ENCODE results near the gene ABCF1. TPM values are rescaled to one million over a fixed set of nuclear protein-coding genes. Genes with fewer than 3 reads are reported as not detected.
A peak's percentile ranks its signal among the peaks of the same experiment; 100 is the strongest.
"Not testable (repeated sequence)": the region's sequence is repeated elsewhere in the genome, so short reads cannot be mapped to it uniquely, and the experiment has no call there.

ABCF1 gene
- total and polyA plus RNA-seq, 4 donors: 25.8 to 55.4 (median 36.2) TPM

GRCh38 chr6:30591008-30591407 is 19.8 kb downstream of the ABCF1 start:
- Histone ChIP-seq H3K4me1 (ENCODE audit: control insufficient read depth in 5 of 5, insufficient read depth in 5 of 5, low read length in 5 of 5) (peaks cover 0 to 8% (median 3%) of the 10 kb centered on the region in 5 donors), H3K36me3 (ENCODE audit: control insufficient read depth in 4 of 4, insufficient read depth in 4 of 4, low read length in 4 of 4) (peaks cover 22 to 55% (median 31%) of the 10 kb centered on the region in 4 donors), H3K9me3 (ENCODE audit: control insufficient read depth in 4 of 4, insufficient read depth in 3 of 4, low read length in 3 of 4) (no peaks in the 10 kb centered on the region), H3K27ac (ENCODE audit: low read depth in 1 of 2, low read length in 1 of 2) (peak overlapping the region in 1 of 2 donors; percentile 14), H3K4me3 (no peak overlapping the region), H3K9ac (ENCODE audit: insufficient read depth in 1 of 2, low read length in 2 of 2) (no peak overlapping the region), H3K27me3 (ENCODE audit: control insufficient read depth in 3 of 3, insufficient read depth in 3 of 3, low read length in 2 of 3) (no peaks in the 10 kb centered on the region)
- WGBS, 2 donors: 34 to 54% methylated on average over 1 of the region's 1 CpG
- peak; percentile 45 to 84 (median 67) for DNase-seq
- ATAC-seq (ENCODE audit: insufficient read depth, low FRiP score): peak; percentile 55
- no peak for TF ChIP-seq CTCF (IDR thresholded peaks at IDR 0.05; ENCODE audit: control extremely low read depth, extremely low read depth)

- TF ChIP-seq CTCF (IDR thresholded peaks at IDR 0.05; ENCODE audit: control extremely low read depth, extremely low read depth): no peak
- ATAC-seq (ENCODE audit: insufficient read depth, low FRiP score): no peak
- Histone ChIP-seq H3K4me3 (no peak overlapping the region), H3K27ac (ENCODE audit: low read depth in 1 of 2, low read length in 1 of 2) (peak overlapping the region in 1 of 2 donors; percentile 10), H3K36me3 (ENCODE audit: control insufficient read depth in 4 of 4, insufficient read depth in 4 of 4, low read length in 4 of 4) (peaks cover 17 to 46% (median 23%) of the 10 kb centered on the region in 4 donors), H3K9me3 (ENCODE audit: control insufficient read depth in 4 of 4, insufficient read depth in 3 of 4, low read length in 3 of 4) (no peaks in the 10 kb centered on the region), H3K27me3 (ENCODE audit: control insufficient read depth in 3 of 3, insufficient read depth in 3 of 3, low read length in 2 of 3) (no peaks in the 10 kb centered on the region), H3K4me1 (ENCODE audit: control insufficient read depth in 5 of 5, insufficient read depth in 5 of 5, low read length in 5 of 5) (peaks cover 0 to 8% (median 3%) of the 10 kb centered on the region in 5 donors), H3K9ac (ENCODE audit: insufficient read depth in 1 of 2, low read length in 2 of 2) (no peak overlapping the region)
- WGBS, 2 donors: 96 to 97% methylated on average over 1 of the region's 1 CpG
- no peak for DNase-seq
These were observed 21.0 kb downstream of the ABCF1 start for GRCh38 chr6:30592287-30592686.

GRCh38 chr6:30597315-30598144 is 26.3 kb downstream of the ABCF1 start:
- peak; percentile 84 for TF ChIP-seq CTCF (IDR thresholded peaks at IDR 0.05; ENCODE audit: control extremely low read depth, extremely low read depth)
- H3K4me1 ChIP-seq (ENCODE audit: control insufficient read depth in 5 of 5, insufficient read depth in 5 of 5, low read length in 5 of 5); H3K4me3 ChIP-seq; H3K27me3 ChIP-seq (ENCODE audit: control insufficient read depth in 3 of 3, insufficient read depth in 3 of 3, low read length in 2 of 3); H3K27ac ChIP-seq (ENCODE audit: low read depth in 1 of 2, low read length in 1 of 2); H3K9me3 ChIP-seq (ENCODE audit: control insufficient read depth in 4 of 4, insufficient read depth in 3 of 4, low read length in 3 of 4); H3K9ac ChIP-seq (ENCODE audit: insufficient read depth in 1 of 2, low read length in 2 of 2): not testable (repeated sequence)
- H3K36me3 ChIP-seq (ENCODE audit: control insufficient read depth in 4 of 4, insufficient read depth in 4 of 4, low read length in 4 of 4): peaks cover 6 to 31% (median 16%) of the 10 kb centered on the region in 4 donors
- 75 to 79% methylated on average over 15 of the region's 15 CpGs for WGBS, 2 donors
- DNase-seq (peak; percentile 76 to 80 (median 77)), ATAC-seq (ENCODE audit: insufficient read depth, low FRiP score) (peak; percentile 82)
